Ovary (tissue), 3 donors: ENCODE results near the gene TP53I13.

Experiments used
- EP300 ChIP-seq: sonication (generic); formaldehyde crosslinking; IDR thresholded peaks from one replicate; pipeline ENCODE4 v1.6.1; 2017; ENCODE audit warnings: antibody characterized with exemption
- POLR2A ChIP-seq: fragments of 450-650 bp; IDR thresholded peaks from one replicate; pipeline ENCODE4 v1.6.1; 2017; ENCODE audit warnings: antibody characterized with exemption, mild to moderate bottlenecking, moderate library complexity
- TF ChIP-seq, protein P1 (sequence below), 3 donors: fragments of 450-650 bp in 2 of 3; fragments of 200-600 bp in 1 of 3; IDR thresholded peaks; one replicate each; pipeline versions ENCODE4 v1.5.1 to v1.8.0; 2016 to 2022; ENCODE audit warnings: antibody characterized with exemption in 3 of 3, mild to moderate bottlenecking in 1 of 3
- donor health status: DM: no; HTN: no; CAD: no.

DNA sequence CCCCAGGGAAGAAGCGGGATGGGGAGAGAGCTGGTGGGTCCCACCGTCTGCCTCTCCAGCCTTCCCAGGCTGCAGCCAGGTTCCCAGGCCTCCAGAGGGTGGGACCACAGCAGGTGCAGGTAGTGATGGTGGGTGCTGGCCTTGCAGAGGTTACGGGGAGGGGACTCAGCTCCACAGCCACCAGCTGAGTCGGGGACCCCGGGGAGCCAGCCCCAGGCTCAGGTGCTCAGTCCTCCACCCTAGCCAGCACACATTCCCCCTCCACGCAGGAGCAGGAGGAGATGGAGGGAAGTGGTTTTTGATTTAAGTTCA, 5.0 kb downstream of the TP53I13 start:
- TF ChIP-seq, protein P1, sequence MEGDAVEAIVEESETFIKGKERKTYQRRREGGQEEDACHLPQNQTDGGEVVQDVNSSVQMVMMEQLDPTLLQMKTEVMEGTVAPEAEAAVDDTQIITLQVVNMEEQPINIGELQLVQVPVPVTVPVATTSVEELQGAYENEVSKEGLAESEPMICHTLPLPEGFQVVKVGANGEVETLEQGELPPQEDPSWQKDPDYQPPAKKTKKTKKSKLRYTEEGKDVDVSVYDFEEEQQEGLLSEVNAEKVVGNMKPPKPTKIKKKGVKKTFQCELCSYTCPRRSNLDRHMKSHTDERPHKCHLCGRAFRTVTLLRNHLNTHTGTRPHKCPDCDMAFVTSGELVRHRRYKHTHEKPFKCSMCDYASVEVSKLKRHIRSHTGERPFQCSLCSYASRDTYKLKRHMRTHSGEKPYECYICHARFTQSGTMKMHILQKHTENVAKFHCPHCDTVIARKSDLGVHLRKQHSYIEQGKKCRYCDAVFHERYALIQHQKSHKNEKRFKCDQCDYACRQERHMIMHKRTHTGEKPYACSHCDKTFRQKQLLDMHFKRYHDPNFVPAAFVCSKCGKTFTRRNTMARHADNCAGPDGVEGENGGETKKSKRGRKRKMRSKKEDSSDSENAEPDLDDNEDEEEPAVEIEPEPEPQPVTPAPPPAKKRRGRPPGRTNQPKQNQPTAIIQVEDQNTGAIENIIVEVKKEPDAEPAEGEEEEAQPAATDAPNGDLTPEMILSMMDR (IDR thresholded peaks at IDR 0.05) = no peak
- no peak for TF ChIP-seq POLR2A
- TF ChIP-seq EP300 = no peak
